Activated CD8-positive, alpha-beta T cell treated with anti-CD3 and anti-CD28 coated beads for 36 hours (primary cell): Measurements from ENCODE around the gene A4GALT. TPM values are rescaled to one million over a fixed set of nuclear protein-coding genes. Genes with fewer than 3 reads are reported as not detected.

Experiments
- ATAC-seq: fragments of 200-7000 bp; cut with Tn5 transposase; one replicate; pipeline ENCODE4 v1.10.0; 2021; ENCODE audit warnings: mild to moderate bottlenecking, moderate library complexity
- CTCF ChIA-PET: fragments of 350-600 bp; sonication (Branson Sonifier 250); formaldehyde crosslinking; loops from one replicate; lab custom pipeline; 2021; ENCODE audit warnings: antibody characterized with exemption; lab: Charles Lee
- POLR2A ChIA-PET: fragments of 350-600 bp; sonication (Branson Sonifier 250); formaldehyde crosslinking; loops from one replicate; lab custom pipeline; 2021; ENCODE audit warnings: antibody characterized with exemption; lab: Charles Lee
- DNase-seq: peaks from one replicate; pipeline ENCODE4 v3.0.0-alpha.2; 2020
- H3K27ac Mint-ChIP-seq: one replicate; pipeline ENCODE4 v1.8.0; 2021; ENCODE audit warnings: mild to moderate bottlenecking, mixed read lengths
- H3K27me3 Mint-ChIP-seq: one replicate; pipeline ENCODE4 v1.8.0; 2021; ENCODE audit warnings: mixed read lengths
- H3K36me3 Mint-ChIP-seq: one replicate; pipeline ENCODE4 v1.8.0; 2021; ENCODE audit warnings: low read depth, mixed read lengths
- H3K4me1 Mint-ChIP-seq: one replicate; pipeline ENCODE4 v1.8.0; 2021; ENCODE audit warnings: low read depth, mixed read lengths
- H3K4me3 Mint-ChIP-seq: one replicate; pipeline ENCODE4 v1.8.0; 2021; ENCODE audit warnings: mild to moderate bottlenecking, moderate library complexity, mixed read lengths
- H3K9me3 Mint-ChIP-seq: one replicate; pipeline ENCODE4 v1.8.0; 2021; ENCODE audit warnings: mixed read lengths
- intact Hi-C: fragments of 100-400 bp; cut with micrococcal nuclease; formaldehyde crosslinking; loops from one replicate; pipeline ENCODE4 v1.10.0; 2022
- total RNA-seq, 2 experiments: library from RNA; stranded (reverse); gene quantifications; one replicate each; pipeline ENCODE4 v1.2.3, GENCODE V29; 2021
- TF ChIP-seq, protein P1 (sequence below): fragments of 200-600 bp; IDR thresholded peaks from one replicate; pipeline ENCODE4 v1.8.0; 2022; ENCODE audit warnings: antibody characterized with exemption, mild to moderate bottlenecking

Gene A4GALT
- total RNA-seq, 2 experiments from 2014 or later = 0.20 to 0.38 TPM

DNA sequence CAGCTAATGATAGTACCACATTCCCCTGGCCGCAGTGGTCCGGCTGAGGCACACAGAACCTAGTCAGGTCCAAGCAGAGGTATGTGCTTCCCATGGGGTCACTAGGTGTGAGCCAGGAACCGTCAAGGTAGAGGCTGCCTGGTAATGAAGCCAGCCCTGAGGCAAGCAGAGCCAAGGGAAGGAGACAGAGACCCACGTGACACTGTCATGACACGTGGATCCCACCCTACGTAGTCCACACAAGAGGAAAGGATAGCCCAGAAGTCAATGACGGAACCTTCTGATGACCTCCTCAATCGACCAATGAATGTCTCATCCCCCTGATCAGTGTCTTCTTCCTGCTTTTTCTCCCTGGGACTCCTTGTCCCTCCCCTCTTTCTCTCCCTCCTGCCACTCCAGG, 19.0 kb downstream of the A4GALT start:
- H3K36me3 Mint-ChIP-seq = no peaks in the 10 kb centered on the region
- H3K27me3 Mint-ChIP-seq = no peaks in the 10 kb centered on the region
- H3K9me3 Mint-ChIP-seq = no peaks in the 10 kb centered on the region
- TF ChIP-seq, protein P1, sequence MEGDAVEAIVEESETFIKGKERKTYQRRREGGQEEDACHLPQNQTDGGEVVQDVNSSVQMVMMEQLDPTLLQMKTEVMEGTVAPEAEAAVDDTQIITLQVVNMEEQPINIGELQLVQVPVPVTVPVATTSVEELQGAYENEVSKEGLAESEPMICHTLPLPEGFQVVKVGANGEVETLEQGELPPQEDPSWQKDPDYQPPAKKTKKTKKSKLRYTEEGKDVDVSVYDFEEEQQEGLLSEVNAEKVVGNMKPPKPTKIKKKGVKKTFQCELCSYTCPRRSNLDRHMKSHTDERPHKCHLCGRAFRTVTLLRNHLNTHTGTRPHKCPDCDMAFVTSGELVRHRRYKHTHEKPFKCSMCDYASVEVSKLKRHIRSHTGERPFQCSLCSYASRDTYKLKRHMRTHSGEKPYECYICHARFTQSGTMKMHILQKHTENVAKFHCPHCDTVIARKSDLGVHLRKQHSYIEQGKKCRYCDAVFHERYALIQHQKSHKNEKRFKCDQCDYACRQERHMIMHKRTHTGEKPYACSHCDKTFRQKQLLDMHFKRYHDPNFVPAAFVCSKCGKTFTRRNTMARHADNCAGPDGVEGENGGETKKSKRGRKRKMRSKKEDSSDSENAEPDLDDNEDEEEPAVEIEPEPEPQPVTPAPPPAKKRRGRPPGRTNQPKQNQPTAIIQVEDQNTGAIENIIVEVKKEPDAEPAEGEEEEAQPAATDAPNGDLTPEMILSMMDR = no peak
- DNase-seq = no peak
- CTCF ChIA-PET = no interaction called here
- POLR2A ChIA-PET = no interaction called here
- H3K4me1 Mint-ChIP-seq = no peaks in the 10 kb centered on the region
- no peak overlapping the region for H3K4me3 Mint-ChIP-seq
- no peak for ATAC-seq
- no peak overlapping the region for H3K27ac Mint-ChIP-seq
- intact Hi-C loops = no loop called here

DNA sequence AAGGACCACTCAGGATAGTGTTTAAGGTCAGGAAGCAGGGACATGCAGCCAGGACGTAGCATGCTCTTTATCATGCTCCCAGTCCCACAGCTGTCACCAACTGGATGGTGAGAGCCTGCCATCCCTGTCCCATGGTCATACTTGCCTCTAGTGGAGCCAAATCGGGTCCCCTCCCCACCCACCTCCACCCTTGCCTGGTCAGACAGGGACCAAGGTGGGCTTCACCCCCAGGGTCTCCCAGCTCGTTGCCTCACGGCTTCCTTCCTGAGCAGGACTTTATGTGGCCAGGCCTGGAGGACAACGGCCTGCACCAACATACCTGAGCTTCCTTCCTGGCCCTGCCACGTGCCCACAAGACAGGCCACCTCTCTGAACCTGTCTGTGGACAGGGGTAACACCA, 19.8 kb downstream of the A4GALT start:
- intact Hi-C loops = no loop called here
- CTCF ChIA-PET = no interaction called here

DNA sequence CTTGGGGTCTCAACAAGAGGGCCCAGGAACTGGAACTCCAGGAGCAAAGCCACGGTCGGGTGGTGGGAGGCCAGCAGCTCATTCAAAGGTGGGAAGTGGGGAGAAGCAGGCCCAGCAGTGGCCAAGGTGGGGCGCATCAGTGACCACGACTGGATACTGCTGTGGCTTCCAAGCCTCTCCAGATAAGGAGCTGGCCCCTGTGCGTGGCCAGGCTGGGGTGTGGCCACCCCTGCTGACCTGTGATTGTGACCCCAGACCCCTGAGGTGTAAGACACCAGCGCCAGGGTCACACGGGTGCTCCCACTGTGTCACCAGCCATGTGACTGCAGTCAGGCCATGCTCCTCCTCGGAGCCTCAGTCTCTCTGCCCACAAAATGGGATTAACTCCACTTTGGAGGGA, 20.3 kb downstream of the A4GALT start:
- TF ChIP-seq, protein P1 = no peak
- Mint-ChIP-seq H3K36me3 (no peaks in the 10 kb centered on the region), H3K9me3 (no peaks in the 10 kb centered on the region), H3K4me1 (no peaks in the 10 kb centered on the region), H3K27me3 (no peaks in the 10 kb centered on the region), H3K27ac (no peak overlapping the region), H3K4me3 (no peak overlapping the region)
- ChIA-PET POLR2A (interaction anchor here (1.0 kb wide), 1 partner anchor 18 kb away, joined by 3 read pairs; no protein-coding TSS in a partner anchor), CTCF (no interaction called here)
- intact Hi-C loops = no loop called here
- DNase-seq (no peak), ATAC-seq (no peak)

More for the DNA sequence above, 19.8 kb downstream of the A4GALT start:
- Mint-ChIP-seq H3K27ac (no peak overlapping the region), H3K4me3 (no peak overlapping the region), H3K27me3 (no peaks in the 10 kb centered on the region), H3K4me1 (no peaks in the 10 kb centered on the region), H3K9me3 (no peaks in the 10 kb centered on the region), H3K36me3 (no peaks in the 10 kb centered on the region)
- DNase-seq = no peak
- ATAC-seq = no peak
- TF ChIP-seq, protein P1 = no peak
- POLR2A ChIA-PET = no interaction called here

DNA sequence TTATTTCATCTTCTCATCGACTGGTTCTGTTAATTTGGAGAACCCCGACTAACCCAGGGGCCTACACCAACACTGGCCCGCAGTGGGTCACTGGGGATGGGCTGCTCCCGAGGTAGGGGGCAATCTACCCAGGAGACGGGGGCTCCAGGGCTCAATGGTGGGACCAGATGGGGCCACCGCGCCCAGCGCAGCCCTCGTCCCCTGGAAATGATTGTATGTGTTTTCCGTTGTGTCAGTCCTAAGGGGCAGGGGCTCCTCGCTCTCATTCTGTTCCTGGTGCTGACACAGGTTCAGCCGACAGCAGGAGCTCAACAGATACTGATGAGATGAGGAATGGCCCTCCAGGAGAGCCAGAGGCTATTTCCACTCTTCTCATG, 20.7 kb downstream of the A4GALT start:
- no peaks in the 10 kb centered on the region for H3K4me1 Mint-ChIP-seq
- H3K36me3 Mint-ChIP-seq = no peaks in the 10 kb centered on the region
- H3K9me3 Mint-ChIP-seq = no peaks in the 10 kb centered on the region
- TF ChIP-seq, protein P1 = no peak
- ATAC-seq (no peak), DNase-seq (no peak)
- ChIA-PET CTCF (no interaction called here), POLR2A (interaction anchor here (1.0 kb wide), 1 partner anchor 19 kb away, joined by 3 read pairs; no protein-coding TSS in a partner anchor)
- no peak overlapping the region for H3K27ac Mint-ChIP-seq
- no peaks in the 10 kb centered on the region for H3K27me3 Mint-ChIP-seq
- H3K4me3 Mint-ChIP-seq = no peak overlapping the region
- intact Hi-C loops = no loop called here

DNA sequence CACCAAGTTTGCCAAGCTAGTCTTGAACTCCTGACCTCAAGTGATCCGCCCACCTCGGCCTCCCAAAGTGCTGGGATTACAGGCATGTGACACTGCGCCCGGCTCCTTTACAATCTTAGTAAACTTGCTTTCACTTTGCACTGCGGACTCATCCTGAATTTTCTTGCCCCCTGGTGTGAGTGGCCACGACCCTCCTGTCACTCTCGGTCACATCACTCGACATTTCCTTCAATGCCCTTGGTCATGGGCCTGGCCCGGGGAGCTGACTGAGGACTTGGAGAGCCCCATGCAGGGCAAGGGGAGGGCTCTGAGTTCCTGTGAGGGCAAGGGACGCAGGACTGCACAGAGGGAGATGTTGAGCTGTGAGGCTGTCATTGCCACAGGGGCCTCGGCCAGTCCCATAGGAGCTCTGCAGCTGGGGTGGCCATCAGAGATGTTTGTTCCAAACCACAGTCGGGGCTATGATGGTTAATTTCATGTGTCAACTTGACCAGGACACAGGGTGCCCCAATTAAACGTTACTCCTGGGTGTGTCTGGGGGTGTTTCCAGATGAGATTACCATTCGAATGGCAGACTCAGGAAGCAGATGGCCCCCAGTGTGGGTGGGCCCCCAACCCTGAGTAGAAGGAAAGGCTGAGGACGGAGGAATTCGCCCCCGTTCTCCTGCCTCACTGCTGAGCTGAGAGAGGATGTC, 21.2 kb downstream of the A4GALT start:
- no peaks in the 10 kb centered on the region for H3K9me3 Mint-ChIP-seq
- DNase-seq = no peak
- CTCF ChIA-PET = no interaction called here
- POLR2A ChIA-PET = interaction anchor here (1.0 kb wide), 1 partner anchor 19 kb away, joined by 3 read pairs; no protein-coding TSS in a partner anchor
- H3K4me3 Mint-ChIP-seq = no peak overlapping the region
- no peak overlapping the region for H3K27ac Mint-ChIP-seq
- H3K4me1 Mint-ChIP-seq = no peaks in the 10 kb centered on the region
- no peaks in the 10 kb centered on the region for H3K36me3 Mint-ChIP-seq
- ATAC-seq = no peak
- intact Hi-C loops = no loop called here
- TF ChIP-seq, protein P1 = no peak
- H3K27me3 Mint-ChIP-seq = no peaks in the 10 kb centered on the region
